ENCODE measurements around the gene HMX1.

HMX1 gene

DNA sequence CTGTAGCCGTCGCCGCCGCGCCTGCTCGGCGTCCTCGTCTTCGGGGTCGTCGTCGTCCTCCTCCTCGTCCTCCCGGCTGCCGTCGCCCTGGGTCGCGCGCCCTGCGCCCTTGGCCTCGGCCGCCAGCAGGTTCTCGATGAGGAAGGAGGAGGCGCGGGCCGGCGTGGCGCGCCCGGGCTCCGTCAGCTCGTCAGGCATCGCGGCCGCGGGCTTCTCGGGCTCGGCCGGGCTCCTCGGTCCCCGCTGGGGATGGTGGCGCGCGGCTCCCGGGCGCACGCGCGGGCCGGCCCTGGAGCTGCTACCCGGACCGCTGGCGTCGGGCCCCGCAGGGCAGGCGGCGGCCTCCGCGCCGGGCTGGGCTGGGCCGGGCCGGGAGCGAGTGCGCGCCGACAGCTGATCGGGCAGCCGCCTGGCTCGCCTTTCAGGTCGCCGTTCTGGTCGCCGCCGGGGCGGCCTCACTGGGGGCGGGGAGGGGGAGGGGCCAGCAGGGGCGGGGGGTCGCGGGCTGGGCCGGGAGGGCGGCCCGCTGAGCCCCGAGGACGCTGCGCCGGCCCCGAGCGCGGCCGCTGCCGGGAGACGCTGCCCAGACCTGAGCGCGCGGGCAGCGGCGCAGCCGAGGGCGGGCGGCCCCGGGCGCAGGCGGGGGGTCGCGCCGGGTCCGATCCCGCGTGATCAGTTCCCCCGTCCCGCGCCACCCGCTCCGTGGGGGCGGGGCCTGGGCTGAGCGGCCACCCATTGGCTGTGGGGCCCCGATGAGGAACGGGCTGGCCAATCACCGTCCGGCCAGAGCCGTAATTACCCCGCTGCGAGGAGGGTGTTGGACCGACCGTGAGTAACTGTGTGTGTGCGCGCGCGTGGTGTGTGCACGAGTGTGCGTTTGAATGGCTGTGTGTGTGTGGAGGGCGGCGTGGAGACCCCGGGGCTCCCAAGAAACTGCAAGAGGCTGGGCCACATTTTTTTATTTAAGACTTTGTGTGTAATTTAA is at the start of gene HMX1:
HMX1 (minus strand) TSS at position 423 of the 985 bp plus-strand sequence; CDS start at position 198, 225 bp downstream.
- DNase-seq, result peak; percentile 66

DNA sequence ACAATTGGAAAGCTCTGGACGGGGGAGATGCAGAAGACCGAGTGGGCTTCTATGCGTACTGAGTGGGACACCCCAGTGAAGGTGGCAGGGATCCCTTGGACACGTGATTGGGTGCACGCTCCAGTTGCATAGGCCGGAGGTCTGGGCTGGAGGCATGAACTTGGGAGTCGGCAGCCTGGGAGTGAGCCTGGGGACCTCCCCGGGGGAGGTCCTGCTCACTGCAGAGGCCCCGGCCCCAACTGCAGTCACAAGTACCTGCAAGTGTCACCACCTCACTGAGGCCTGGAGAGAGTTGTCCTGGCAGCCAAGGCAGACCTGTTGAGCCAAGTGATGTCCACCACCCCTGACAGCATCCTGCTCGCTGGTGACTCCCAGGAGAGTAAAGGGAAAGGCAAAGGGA is 49.3 kb upstream of the HMX1 start:
- DNase-seq, result no peak

DNA sequence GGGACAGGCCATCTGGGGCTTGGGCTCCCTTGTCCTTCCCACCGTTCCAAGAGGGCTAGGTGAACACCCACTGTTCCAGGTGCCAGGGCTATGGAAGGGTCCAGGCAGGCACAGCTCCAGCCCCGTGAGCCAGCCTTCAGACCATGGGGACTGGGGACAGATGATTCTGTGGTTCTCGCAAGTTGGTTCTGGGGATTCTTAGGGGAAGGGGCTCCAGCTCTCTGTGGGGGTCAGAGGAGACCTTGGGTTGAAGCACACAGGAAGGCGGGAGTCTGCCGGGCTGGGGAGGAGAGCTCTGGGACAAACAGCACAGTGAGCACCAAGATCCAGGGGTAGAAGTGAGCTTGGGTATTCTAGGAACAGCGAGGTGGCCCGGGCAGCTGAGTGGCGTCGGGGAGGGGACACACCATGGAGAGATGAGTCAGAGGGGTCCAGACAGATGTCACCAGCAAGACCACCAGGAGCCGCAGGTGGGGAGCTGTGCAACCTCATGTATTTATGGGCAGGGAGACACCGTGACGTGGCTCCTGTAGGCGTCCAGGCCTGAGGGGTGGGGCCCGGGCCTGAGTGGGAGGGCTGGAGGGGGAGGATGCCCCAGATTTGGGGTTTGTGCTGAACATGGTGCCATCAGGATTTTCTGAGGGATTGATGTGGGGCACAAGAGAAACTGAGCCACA is 48.8 kb upstream of the HMX1 start:
- no peak for DNase-seq

DNA sequence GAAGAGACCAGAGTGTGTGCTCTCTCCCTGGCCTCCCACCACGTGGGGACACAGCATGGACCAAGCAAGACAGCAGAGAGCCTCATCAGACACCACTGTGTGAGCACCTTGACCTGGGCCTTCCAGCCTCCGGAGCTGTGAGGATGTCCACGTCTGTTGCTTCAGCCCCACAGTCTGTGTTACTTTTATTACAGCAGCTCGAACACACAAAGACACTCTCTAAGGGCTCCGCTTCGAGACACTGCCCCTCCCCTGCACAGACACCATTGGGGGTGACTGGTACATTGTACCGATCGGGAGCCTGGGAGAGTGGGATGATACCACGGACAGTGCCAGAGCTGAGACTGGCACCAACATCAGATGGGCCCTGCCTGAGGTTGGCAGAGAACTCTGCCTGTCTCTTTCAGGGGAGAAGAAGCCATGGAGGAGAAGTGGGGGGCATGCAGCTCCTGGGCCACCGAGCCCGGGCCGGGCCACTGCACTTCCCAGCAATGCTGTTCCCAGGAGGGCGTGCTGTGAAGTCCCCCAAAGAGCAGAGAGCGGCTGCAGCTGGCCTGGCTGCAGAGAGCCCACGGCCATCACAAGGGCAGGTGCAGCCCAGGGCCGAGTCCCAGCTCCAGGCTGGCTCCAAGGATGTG is 48.1 kb upstream of the HMX1 start:
- DNase-seq, result no peak

DNA sequence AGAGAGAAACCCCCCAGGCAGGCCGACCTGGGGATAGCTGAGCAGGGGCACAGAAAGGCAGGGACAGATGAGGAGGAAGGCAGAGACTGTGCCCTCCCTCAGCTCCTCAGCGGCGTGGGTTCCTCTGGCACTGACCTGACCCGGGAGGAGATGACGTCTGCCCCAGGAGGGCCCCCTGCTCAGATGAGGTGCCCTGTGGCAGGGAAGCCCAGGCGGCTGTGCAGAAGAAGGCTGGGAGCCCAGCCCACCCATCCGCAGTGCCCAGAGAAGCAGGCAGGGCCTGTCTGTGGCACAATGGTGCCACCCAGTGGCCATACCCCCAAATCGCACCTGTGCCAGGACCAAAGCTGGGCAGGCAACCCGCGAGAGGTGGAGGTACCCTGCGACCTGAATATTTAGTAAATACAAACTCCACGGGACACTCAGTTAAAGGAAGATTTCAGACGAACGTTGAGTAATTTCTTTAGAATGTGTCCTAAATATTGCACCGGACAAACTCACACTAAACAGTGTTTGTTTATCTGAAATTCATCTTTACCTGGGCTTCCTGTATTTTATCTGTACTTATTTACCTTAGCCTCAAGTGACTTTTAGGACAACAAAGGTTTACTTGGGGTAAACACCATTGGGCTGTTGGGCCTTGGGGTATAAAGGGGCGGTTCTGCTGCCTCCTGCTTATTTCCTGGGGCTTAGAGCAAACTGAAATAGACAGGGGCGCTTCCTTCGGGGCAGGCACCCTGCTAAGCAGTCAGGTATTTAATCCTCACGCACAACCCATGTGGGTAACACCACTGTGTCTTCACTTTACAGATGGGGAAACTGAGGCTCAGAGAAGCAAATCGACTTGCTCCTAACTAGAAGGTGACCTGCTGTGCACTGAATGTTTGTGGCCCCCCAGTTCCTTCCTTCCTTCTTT is 46.5 kb upstream of the HMX1 start:
- peak; percentile 36 for DNase-seq

DNA sequence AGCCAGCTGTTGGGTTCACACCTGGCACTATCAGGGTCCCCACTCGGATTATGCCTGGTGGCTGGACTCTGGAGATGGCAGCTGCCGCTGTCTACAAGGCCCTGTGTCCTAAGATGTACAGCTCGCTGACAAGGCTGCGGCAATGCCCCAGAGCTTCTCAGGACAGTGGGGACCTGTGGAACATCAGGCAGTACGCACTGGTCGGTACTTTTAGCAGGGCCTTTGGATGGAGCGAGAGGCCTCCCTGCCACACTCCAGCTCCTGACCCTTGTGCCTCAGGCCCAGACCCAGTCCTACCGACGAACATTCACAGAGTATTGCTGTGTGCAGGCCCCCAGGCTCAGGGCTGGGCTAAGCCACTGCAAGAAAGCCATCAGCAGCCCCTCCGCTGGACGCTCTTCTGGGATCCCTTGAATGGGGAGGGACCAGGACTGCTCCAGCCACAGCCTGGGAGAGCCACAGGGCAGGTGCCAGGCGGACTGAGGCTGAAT is 45.7 kb upstream of the HMX1 start:
- DNase-seq, result no peak

DNA sequence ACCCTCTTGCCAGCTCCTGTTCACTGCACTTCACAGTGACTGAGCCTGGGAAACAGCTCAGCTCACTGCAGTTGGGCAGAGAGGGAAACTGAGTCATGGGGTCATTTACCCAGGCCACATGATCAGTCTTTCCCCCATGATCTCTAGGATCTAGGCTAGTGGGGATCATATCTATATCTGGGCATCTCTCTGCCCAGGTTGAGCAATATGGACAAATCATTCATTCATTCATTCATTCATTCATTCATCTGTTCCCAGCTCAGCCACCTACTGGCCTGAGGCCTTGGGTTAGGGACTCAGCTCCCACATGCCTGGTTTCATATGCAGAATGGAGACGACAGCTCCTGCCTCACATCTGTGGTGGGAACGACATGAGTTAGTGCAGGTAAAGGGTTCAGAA is 45.3 kb upstream of the HMX1 start:
- no peak for DNase-seq

DNA sequence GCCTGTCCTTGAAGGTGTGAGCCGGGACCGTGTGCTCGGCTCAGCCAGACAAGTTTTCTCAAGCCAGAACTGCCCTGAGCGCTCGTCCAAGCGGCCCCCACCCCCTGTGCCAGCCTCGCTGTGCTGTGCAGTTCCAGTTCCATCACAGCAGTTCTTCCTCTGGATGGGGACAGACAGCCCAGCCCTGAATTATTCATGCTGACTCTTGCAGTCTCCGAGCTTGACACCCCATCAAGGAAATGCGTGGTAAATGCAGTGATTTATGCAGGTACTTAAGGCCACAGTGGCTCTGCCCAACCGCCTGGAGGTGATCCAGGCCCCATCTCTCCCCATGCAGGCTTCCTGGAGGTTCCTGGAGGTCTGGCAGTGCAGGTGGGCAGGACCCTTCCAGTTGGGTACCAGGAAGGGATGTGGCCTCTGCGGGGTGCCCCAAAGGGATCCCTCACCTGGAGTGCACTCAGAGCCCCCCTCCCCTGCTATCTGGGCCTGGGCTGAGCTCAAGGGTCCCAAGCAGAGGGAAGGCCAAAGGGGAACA is 44.8 kb upstream of the HMX1 start:
- DNase-seq, result no peak

DNA sequence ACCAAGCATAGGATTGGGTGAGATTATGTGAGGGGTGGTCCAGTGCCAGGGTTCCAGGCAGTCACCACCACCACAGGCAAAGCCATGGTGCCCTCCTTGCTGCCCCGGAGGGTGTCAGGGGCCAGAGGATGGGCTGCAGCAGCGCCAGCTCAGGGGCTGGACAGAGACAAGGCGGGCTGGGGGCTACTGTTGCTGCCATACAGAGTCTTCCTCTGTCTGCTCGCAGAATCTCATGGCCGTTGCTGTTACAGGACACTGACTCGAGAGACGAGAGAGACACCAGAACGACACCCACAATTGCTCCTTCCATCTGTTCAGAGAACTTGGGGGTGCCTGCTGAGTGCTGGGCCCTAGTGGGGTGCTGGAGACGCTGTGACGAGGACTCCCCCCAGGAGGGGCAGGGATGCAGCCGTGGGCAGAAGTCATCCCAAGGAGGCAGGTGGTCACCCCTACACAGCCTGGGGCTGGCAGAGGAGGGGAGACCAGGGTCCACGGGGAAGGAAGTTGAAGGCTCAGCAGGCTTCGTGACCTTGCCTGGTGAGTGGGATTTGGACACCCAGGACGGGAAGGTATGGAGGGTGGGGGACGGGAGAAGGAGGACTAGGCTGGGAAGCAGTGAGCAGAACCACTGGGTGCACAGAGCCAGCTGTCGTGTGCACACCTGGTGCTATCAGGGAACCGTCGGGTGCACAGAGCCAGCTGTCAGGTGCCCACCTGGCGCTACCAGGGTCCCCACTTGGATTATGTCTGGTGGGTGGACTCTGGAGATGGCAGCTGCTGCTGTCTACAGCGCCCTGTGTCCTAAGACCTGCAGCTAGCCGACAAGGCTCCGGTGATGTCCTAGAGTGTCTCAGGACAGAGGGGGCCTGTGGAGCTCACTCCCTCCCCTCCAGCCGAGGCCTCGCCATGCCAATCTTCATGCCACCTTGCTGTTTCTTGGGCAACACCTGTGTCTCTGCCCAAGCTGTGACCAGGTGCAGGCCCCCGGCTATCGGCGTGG is 43.9 kb upstream of the HMX1 start:
- no peak for DNase-seq

DNA sequence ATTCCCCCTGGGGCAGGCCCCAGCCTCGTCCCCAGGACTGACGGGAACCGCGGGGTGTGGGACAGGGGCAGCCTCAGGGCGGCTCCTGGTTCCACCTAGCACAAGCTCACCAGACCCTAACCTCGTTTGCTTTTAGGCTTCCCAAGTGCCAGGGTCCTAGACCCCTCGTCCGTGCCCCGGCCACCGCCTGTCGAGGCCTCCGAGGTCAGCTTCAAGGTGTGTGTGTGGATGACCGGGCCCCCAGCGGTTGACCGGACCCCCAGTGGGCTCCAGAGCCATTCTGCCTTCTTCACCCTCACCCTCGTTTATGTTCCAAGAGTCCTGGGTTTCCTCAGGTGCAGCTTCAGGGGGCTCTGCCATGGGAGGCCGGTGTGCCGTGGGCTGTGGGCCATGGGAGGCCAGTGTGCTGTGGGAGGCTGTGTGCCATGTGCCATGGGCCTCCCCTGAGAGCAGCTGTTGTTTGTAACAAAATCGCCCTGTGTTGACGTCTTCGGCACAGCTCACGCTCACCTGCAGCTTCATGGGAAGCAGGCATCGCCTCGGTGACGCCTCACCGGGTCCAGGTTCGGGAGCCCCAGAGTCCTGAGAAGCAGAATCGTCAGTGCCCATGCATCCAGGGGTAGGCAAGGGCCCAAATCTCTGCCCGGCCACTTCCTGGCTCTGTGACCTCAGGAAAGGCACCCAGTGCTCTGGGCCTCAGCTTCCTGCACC is 43.0 kb upstream of the HMX1 start:
- no peak for DNase-seq

DNA sequence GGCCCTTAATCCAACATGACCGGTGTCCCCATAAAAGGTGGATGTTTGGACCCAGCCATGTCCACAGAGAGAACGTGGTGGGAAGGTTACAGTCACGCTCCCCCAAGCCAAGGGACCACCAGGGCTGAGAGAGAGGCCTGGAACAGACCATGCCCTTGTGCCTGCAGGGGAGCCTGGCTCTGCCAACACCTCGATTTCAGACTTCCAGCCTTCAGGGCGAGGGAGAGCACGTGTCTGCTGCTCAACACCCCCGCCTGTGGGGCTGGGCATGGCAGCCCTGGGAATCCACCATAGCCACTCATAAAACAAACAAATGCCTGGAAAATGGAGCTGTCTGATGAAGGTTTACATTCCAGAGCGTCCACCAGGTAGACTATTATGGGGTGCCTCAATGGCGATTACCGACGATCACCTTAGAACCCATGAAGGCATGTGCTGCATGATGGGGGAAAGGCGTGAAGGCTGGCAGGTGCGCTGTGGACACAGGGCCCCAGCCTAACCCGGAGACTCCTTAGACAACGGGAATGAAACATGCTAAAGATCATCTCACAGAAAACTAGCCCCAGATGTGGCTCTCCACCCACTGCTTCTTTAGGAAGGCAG is 42.3 kb upstream of the HMX1 start:
- DNase-seq, result no peak

DNA sequence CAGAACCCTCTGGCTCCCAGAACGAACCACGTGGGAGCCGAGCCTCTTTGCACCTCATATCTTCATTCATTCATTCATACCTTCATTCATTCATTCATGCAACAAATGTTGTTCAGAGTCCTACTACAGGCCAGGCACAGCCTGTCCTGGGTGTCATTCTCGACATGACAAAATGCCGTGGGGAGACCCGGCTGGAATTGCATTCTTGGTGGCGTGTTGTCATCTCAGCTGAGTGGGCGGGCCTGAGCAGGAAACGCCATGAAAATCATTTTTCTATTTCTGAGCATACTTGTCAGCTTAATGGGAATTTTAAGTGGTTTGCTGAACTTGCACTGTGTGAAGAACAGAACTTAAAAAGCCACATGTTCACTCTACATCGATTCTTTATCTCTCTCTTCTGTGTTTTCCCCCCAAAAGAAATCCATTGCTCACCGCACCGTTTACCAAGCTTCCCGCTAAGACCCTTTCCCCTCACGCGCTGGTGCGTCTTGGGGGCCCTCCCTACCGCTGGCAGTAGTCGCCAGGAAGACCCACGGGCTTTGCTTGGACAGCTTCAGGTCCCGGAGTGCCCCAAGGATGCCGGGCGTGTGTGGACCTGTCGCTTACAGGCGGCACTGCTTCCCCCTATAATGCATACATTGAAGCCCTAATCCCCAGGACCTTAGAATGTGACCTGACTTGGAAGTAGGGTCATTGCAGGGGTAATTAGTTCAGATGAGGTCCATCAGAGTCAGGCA is 41.6 kb upstream of the HMX1 start:
- DNase-seq, result no peak

DNA sequence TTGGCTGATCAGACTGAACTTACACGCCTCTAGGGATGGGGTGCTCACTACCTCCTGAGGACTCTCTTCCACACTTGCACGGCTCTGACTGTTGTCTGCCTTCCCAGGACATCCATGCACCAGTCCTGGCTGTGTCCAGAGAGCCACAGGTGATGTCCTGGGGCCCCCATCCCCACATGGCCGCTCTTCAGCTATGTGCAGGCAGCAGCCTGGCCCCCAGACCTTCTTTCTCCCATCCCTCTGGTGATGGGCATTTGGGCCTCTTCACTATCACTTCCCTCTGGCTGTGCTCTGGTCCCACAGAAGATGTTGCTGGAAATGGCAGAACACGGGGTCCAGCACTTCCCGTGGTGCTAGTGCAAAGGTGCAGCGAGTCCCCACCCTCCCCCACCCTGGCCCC is 40.9 kb upstream of the HMX1 start:
- DNase-seq, result no peak

DNA sequence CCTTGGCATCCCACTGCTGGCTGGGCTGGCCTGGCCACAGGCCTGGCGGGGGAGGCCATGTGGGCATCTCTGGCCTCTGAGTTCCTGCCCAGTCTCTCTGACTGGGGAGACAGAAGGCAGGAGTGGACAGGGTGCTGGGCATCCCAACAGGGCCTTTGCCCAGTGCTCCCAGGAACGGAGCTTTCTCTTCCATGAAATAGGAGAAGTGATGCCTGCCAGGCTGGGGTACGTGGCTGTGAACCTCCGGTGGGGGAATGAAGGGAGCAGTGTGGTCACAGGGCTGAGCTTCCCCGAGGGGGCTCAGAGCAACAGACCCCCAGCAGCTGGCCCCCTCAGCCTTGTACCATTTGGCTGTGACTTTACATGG is 40.4 kb upstream of the HMX1 start:
- DNase-seq, result no peak

DNA sequence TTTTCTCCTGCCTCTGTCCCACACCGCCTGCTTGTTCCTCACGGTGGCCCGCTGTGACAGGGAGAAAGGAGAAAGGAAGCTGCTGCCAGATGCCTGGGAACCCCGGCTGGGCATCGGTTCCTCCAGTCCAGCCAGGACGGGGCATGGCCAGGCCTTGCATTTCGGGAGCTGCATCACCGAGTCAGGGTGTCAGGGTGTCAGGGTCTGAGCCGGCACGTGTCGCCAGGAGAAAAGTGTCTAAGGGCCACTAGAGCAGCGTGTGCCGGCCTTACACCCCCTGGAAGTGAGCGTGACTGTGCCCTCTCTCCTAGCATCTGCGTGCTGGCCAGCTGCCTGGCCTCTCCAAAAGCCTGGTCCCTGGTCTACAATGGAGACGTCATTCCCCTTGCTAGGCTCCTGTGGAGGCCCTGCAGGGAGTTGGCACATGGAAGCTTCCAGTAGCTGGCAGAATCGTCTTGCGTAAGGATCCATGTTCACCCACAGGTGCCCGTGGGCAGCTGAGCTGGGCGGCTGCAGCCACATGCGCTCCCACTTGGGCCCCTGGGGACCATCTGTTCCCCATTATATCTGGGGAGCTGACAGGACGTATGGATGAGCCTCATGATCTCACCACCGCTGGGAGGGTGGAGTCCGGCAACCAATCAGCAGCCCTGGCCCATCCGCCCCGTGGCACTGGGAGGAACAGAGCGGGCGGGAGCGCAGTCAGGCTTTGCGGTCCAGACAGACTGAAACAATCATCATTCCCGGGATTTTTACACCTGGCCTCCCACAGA is 39.9 kb upstream of the HMX1 start:
- no peak for DNase-seq

DNA sequence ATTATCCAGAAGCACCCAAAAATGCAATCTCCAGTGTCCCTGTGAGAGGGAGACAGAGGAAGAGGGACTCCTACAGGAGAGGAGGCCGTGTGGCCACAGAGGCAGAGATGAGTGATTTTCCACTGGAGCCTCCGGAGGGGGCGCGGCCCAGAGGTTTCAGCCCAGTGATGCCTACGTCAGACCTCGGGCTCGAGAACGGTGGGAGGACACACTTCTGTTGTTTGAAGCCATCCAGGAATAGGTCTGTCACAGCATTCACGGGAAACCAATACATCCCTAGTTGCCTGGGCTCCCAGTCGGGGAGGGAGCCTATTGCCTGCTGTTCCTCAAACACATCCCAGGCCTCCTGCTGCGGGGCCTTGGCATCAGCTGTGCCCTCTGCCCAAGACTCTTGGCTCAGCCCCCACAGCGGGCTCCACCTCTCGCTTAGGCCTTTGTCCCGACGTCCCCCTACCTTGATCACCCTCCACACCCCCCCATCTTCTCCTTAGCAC is 39.2 kb upstream of the HMX1 start:
- no peak for DNase-seq

DNA sequence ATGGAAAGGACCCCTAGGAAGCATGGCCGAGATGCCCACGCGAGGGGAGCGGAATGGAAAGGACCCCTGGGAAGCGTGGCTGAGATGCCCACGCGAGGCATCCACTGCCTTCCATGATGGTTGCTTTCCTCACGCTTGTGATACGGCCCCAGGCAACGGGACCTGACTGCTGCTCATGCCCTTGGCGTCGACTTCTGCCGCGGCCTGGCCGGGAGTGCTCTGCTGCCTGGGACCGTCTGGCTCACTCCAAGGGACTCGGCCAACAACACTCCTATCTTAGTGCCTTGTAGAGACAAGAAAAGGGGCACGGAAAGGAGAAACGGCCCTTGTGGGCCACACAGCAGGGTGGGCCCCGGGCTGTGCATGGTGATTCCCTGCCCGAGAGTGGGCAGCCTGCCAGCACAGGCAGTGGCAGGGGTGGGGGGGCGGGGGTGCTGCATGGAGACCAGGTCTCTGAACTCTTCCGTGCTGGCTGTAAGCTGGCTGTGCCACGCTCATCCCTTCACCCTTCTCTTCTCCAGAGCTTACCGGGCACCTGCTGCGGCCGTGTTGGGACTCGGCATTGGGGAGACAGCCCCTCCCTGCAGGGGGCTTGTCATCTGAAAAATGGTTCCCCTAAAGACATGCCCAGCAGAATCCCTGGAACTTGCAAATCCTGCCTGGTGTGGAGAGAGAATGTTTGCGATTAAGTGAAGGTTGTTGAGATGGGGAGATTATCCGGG is 38.6 kb upstream of the HMX1 start:
- no peak for DNase-seq
